BE2C (cell line): ENCODE results near the gene PLEKHA8.
A peak's percentile ranks its signal among the peaks of the same experiment; 100 is the strongest.

Experiments
- DNase-seq: peaks from one replicate; pipeline ENCODE4 v3.0.0-alpha.2; 2020
- H3K27me3 ChIP-seq: fragments of 250-450 bp; sonication (Bioruptor Pico); 2 replicates; pipeline ENCODE4 v1.5.1; 2020; ENCODE audit warnings: mild to moderate bottlenecking
- H3K36me3 ChIP-seq: fragments of 250-450 bp; sonication (Bioruptor Pico); 2 replicates; pipeline ENCODE4 v1.5.1; 2020; ENCODE audit warnings: mild to moderate bottlenecking
- H3K4me1 ChIP-seq: fragments of 250-450 bp; sonication (Bioruptor Pico); 2 replicates; pipeline ENCODE4 v1.5.1; 2020
- H3K4me3 ChIP-seq: 2 replicates; pipeline ENCODE4 v1.5.1; 2011; ENCODE audit warnings: low read depth, low read length
- H3K9me3 ChIP-seq: fragments of 250-450 bp; sonication (Bioruptor Pico); 2 replicates; pipeline ENCODE4 v1.5.1; 2020
- CTCF ChIP-seq: IDR thresholded peaks from 2 replicates; pipeline ENCODE4 v1.5.1; 2012; ENCODE audit warnings: mild to moderate bottlenecking, low read depth, low read length

Gene PLEKHA8

GRCh38 chr7:30116771-30117170, 88.6 kb downstream of the PLEKHA8 start:
- no peak for TF ChIP-seq CTCF
- H3K4me1 ChIP-seq, result no peaks in the 10 kb centered on the region
- H3K9me3 ChIP-seq, result no peaks in the 10 kb centered on the region
- no peaks in the 10 kb centered on the region for H3K27me3 ChIP-seq
- H3K36me3 ChIP-seq, result no peaks in the 10 kb centered on the region
- DNase-seq, result no peak
- H3K4me3 ChIP-seq, result no peak overlapping the region

- no peak for TF ChIP-seq CTCF
- no peak overlapping the region for H3K4me3 ChIP-seq
- H3K27me3 ChIP-seq, result no peaks in the 10 kb centered on the region
- no peaks in the 10 kb centered on the region for H3K36me3 ChIP-seq
- DNase-seq, result no peak
- no peaks in the 10 kb centered on the region for H3K9me3 ChIP-seq
- no peaks in the 10 kb centered on the region for H3K4me1 ChIP-seq
These were observed 89.7 kb downstream of the PLEKHA8 start for GRCh38 chr7:30117896-30118295.

- peaks cover under 1% of the 10 kb centered on the region; the same call in 1 of the 2 replicates for H3K4me1 ChIP-seq
- TF ChIP-seq CTCF, result no peak
- no peak overlapping the region for H3K4me3 ChIP-seq
- no peaks in the 10 kb centered on the region for H3K9me3 ChIP-seq
- no peaks in the 10 kb centered on the region for H3K27me3 ChIP-seq
- DNase-seq, result no peak
- H3K36me3 ChIP-seq, result no peaks in the 10 kb centered on the region
These were observed 91.8 kb downstream of the PLEKHA8 start for GRCh38 chr7:30119890-30120577.

GRCh38 chr7:30133736-30134610, 105.8 kb downstream of the PLEKHA8 start:
- Histone ChIP-seq H3K9me3 (no peaks in the 10 kb centered on the region), H3K27me3 (no peaks in the 10 kb centered on the region), H3K4me3 (peak overlapping the region; percentile 71), H3K36me3 (no peaks in the 10 kb centered on the region), H3K4me1 (no peaks in the 10 kb centered on the region)
- no peak for TF ChIP-seq CTCF
- DNase-seq, result no peak

- peak; percentile 88 for DNase-seq
These were observed 106.5 kb downstream of the PLEKHA8 start, which contains the start of gene MTURN for GRCh38 chr7:30134611-30135300. MTURN (plus strand) TSS chr7:30134986; CDS start chr7:30135137, 151 bp downstream.

More at GRCh38 chr7:30134611-30135300, 106.5 kb downstream of the PLEKHA8 start, which contains the start of gene MTURN:
- peak within 1 kb of the TSS; percentile 71 for H3K4me3 ChIP-seq
- no peaks in the 10 kb centered on the region for H3K9me3 ChIP-seq
- no peak for TF ChIP-seq CTCF
- H3K4me1 ChIP-seq, result no peaks in the 10 kb centered on the region
- no peaks in the 10 kb centered on the region for H3K36me3 ChIP-seq
- no peaks in the 10 kb centered on the region for H3K27me3 ChIP-seq
